Spleen (tissue), 11 donors: ENCODE data around the gene SEC31B. TPM values are rescaled to one million over a fixed set of nuclear protein-coding genes. Genes with fewer than 3 reads are reported as not detected.

Experiments used
- DNase-seq: peaks from one replicate; pipeline ENCODE4 v3.0.0-alpha.2; 2020
- H3K27ac ChIP-seq, 8 donors: fragments of 200-600 bp; sonication (generic) in 7 of 8; 1 replicate in 4 of 8; 2 replicates in 4 of 8; pipeline versions ENCODE4 v1.5.0 to v1.8.0; 2016 to 2021; ENCODE audit warnings: inconsistent platforms in 4 of 8, mild to moderate bottlenecking in 4 of 8, moderate library complexity in 1 of 8
- H3K27me3 ChIP-seq, 7 donors: fragments of 200-600 bp; sonication (generic) in 6 of 7; replicated peaks in 1 of 7; 1 replicate in 4 of 7; 2 replicates in 3 of 7; pipeline versions ENCODE4 v1.5.0 to v1.8.0; 2016 to 2021; ENCODE audit warnings: inconsistent platforms in 3 of 7, mild to moderate bottlenecking in 1 of 7
- H3K36me3 ChIP-seq, 6 donors: fragments of 200-600 bp; sonication (generic) in 5 of 6; 1 replicate in 4 of 6; 2 replicates in 2 of 6; pipeline versions ENCODE4 v1.5.0 to v1.8.0; 2016 to 2021; ENCODE audit warnings: inconsistent platforms in 2 of 6
- H3K4me1 ChIP-seq, 6 donors: fragments of 200-600 bp; sonication (generic) in 5 of 6; 1 replicate in 3 of 6; 2 replicates in 3 of 6; pipeline versions ENCODE4 v1.5.0 to v1.8.0; 2016 to 2021; ENCODE audit warnings: inconsistent platforms in 3 of 6
- H3K4me3 ChIP-seq, 8 donors: fragments of 200-600 bp; sonication (generic) in 7 of 8; 1 replicate in 4 of 8; 2 replicates in 4 of 8; pipeline versions ENCODE4 v1.5.0 to v1.8.0; 2016 to 2021; ENCODE audit warnings: inconsistent platforms in 4 of 8, mild to moderate bottlenecking in 4 of 8, moderate library complexity in 2 of 8
- H3K9me3 ChIP-seq, 8 donors: fragments of 200-600 bp; sonication (generic) in 7 of 8; 1 replicate in 4 of 8; 2 replicates in 4 of 8; pipeline versions ENCODE4 v1.5.0 to v1.8.0; 2016 to 2021; ENCODE audit warnings: inconsistent platforms in 4 of 8
- CTCF ChIP-seq, 11 experiments: fragments of 200-600 bp in 7 of 11; fragments of 450-650 bp in 4 of 11; sonication (generic) in 4 of 11; IDR thresholded peaks in 8 of 11; conservative IDR thresholded peaks in 3 of 11; 1 replicate in 7 of 11; 2 replicates in 4 of 11; pipeline versions ENCODE4 v1.4.0 to v1.8.0; 2016 to 2021; ENCODE audit warnings: antibody characterized with exemption in 11 of 11, inconsistent platforms in 4 of 11, mild to moderate bottlenecking in 1 of 11
- POLR2A ChIP-seq, 3 donors: fragments of 450-650 bp; IDR thresholded peaks; one replicate each; pipeline ENCODE4 v1.5.1; 2017; ENCODE audit warnings: antibody characterized with exemption in 3 of 3, mild to moderate bottlenecking in 1 of 3
- POLR2AphosphoS5 ChIP-seq, 3 donors: sonication (generic); formaldehyde crosslinking; IDR thresholded peaks; one replicate each; pipeline ENCODE4 v1.5.1; 2017; ENCODE audit warnings: antibody characterized with exemption in 3 of 3
- WGBS, 5 donors: extraction: QIAGEN DNeasy Blood & Tissue Kit in 3 of 5; methylation state at CpG; one replicate each; pipeline versions ENCODE4 v1.1.5 to v1.1.7; 2013 to 2018; 5-methylcytosine and 5-hydroxymethylcytosine counted together
- intact Hi-C: fragments of 100-400 bp; cut with DNase I; formaldehyde crosslinking; loops from one replicate; pipeline ENCODE4 v1.15.0; 2023; ENCODE audit warnings: low total_unique reads
- polyA plus RNA-seq, 3 donors: library from polyadenylated mRNA; stranded (reverse); fragments of 200-250 nt; gene quantifications; one replicate each; pipeline ENCODE4 v1.2.1, GENCODE V29; 2013
- total RNA-seq, 7 donors: library from RNA; depleted of rRNA in 3 of 7; stranded (reverse); fragments of >200 nt in 3 of 7; fragmentation: NEBNext Ultra II Directional in 4 of 7; extraction: Animal tissue kit (Norgen Biotek cat#: 25700) in 4 of 7; gene quantifications; one replicate each; pipeline versions ENCODE4 v1.1.0 to v1.2.1, GENCODE V29; 2016 to 2021
- donor health status: healthy with polysubstance abuse.
- donor health status: DM: no; HTN: no; CAD: no; lungs with moderate emphysema.
- donor health status: DM: no; HTN: no; CAD: no.
- donor health status: Bipolar disorder and iron deficiency.
- donor health status: healthy.
- donor health status: DM: no; HTN: no; CAD: no.
- donor health status: DM: yes; HTN: yes; CAD: no.

SEC31B gene
- total and polyA plus RNA-seq, 10 donors = 12.0 to 30.7 (median 20.2) TPM

DNA sequence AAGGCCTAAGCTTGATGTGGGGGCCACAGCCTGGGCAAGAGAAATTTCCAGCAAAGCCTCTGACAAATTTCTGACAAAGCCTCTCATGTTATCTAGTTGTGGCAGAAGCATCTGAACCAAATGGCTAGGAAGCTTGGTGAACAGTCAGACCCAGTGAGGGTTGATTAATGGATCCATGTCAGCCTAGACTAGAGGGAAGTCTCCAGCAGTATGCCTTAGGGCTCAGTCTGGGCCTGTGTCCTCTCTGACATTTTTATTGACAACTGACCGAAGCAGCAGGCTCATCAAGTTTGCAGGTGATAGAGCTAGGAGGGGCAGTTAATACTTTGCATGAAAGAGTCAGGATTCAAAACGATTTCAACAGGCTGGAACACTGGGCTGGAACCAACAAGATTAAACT is 41.3 kb upstream of the SEC31B start:
- intact Hi-C loops = loop anchor here (10.0 kb wide), 1 partner anchor 314 kb away; no protein-coding TSS in a partner anchor
- peaks cover 0 to 52% (median 23%) of the 10 kb centered on the region in 7 donors for H3K27me3 ChIP-seq
- peaks cover 0 to 21% (median 13%) of the 10 kb centered on the region in 6 donors for H3K4me1 ChIP-seq
- DNase-seq = no peak
- TF ChIP-seq POLR2A (IDR thresholded peaks at IDR 0.05) (no peak), POLR2AphosphoS5 (IDR thresholded peaks at IDR 0.05) (no peak), CTCF (IDR thresholded peaks at IDR 0.05 in 8 of 11, conservative IDR thresholded peaks at IDR 0.05 in 3 of 11) (no peak)
- 62 to 79% (median 69%) methylated on average over 2 of the region's 2 CpGs for WGBS, 5 donors
- no peak overlapping the region for H3K27ac ChIP-seq
- H3K36me3 ChIP-seq = peaks cover 0 to 44% (median 0%) of the 10 kb centered on the region in 6 donors
- H3K9me3 ChIP-seq = no peaks in the 10 kb centered on the region
- no peak overlapping the region for H3K4me3 ChIP-seq

DNA sequence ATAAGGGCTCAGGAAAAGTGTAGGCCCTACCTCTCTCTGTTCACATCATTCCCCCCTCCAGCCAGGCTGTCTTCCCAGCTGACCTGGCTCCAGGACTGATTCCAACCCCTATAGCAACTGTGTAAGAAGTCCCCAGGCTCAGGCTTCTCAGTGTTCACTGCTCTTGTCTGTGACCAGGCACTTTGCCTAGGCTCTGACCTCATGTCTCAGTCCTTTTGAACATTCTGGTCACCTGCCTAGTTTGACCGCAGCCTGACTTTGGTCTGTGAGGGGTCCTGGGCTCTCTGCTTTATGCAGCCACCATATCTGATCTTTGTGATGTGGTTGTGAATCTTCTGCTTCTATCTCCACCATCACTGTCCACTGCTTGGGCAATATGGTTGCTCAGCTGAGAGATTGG is 40.6 kb upstream of the SEC31B start:
- Histone ChIP-seq H3K36me3 (peaks cover 0 to 52% (median 1%) of the 10 kb centered on the region in 6 donors), H3K27ac (no peak overlapping the region), H3K27me3 (peaks cover 0 to 45% (median 23%) of the 10 kb centered on the region in 7 donors), H3K4me3 (no peak overlapping the region), H3K4me1 (peaks cover 0 to 21% (median 13%) of the 10 kb centered on the region in 6 donors), H3K9me3 (no peaks in the 10 kb centered on the region)
- intact Hi-C loops = loop anchor here (10.0 kb wide), 1 partner anchor 315 kb away; no protein-coding TSS in a partner anchor
- TF ChIP-seq POLR2AphosphoS5 (IDR thresholded peaks at IDR 0.05) (no peak), POLR2A (IDR thresholded peaks at IDR 0.05) (no peak)
- no peak for DNase-seq
- 90 to 100% (median 100%) methylated on average over 1 of the region's 1 CpG for WGBS, 5 donors

GRCh38 chr10:100554902-100555301 is 35.2 kb upstream of the SEC31B start:
- 91 to 98% (median 97%) methylated on average over 2 of the region's 2 CpGs for WGBS, 5 donors
- Histone ChIP-seq H3K27ac (no peak overlapping the region), H3K36me3 (peaks cover 0 to 91% (median 11%) of the 10 kb centered on the region in 6 donors), H3K27me3 (no peaks in the 10 kb centered on the region), H3K9me3 (no peaks in the 10 kb centered on the region), H3K4me3 (no peak overlapping the region), H3K4me1 (peaks cover 0 to 9% (median 0%) of the 10 kb centered on the region in 6 donors)
- TF ChIP-seq CTCF (IDR thresholded peaks at IDR 0.05 in 8 of 11, conservative IDR thresholded peaks at IDR 0.05 in 3 of 11) (no peak), POLR2A (IDR thresholded peaks at IDR 0.05) (no peak), POLR2AphosphoS5 (IDR thresholded peaks at IDR 0.05) (no peak)
- no peak for DNase-seq
- intact Hi-C loops = no loop called here

DNA sequence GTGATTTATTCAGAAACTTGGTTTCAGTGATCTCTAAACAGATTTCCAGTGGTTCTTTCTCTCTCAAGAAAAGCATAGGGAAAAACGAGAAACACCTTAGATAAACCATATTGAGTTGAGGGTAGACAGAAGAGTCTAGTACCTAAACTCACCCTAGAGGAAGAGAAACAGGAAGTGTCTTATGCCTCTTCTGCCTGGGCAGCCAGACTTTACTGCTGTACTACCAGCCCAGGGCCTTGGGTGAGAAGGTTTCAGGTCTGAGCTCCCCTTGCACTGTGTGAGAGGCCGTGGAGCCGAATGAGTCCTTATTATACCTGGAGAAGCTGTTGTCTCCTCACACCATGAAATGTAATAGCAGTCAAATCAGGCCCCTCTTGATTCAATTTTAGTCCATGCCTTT is 34.3 kb upstream of the SEC31B start:
- DNase-seq = no peak
- Histone ChIP-seq H3K4me1 (peaks cover 0 to 9% (median 0%) of the 10 kb centered on the region in 6 donors), H3K4me3 (no peak overlapping the region), H3K36me3 (peaks cover 0 to 93% (median 20%) of the 10 kb centered on the region in 6 donors), H3K9me3 (no peaks in the 10 kb centered on the region), H3K27me3 (no peaks in the 10 kb centered on the region), H3K27ac (no peak overlapping the region)
- no peak for TF ChIP-seq CTCF (IDR thresholded peaks at IDR 0.05 in 8 of 11, conservative IDR thresholded peaks at IDR 0.05 in 3 of 11)
- no peak for TF ChIP-seq POLR2AphosphoS5 (IDR thresholded peaks at IDR 0.05)
- TF ChIP-seq POLR2A (IDR thresholded peaks at IDR 0.05) = no peak
- intact Hi-C loops = no loop called here
- WGBS, 5 donors = 87 to 93% (median 91%) methylated on average over 3 of the region's 3 CpGs
